Neural progenitor cell (in vitro differentiated cells): Measurements from ENCODE around the gene PIK3C3.

ENCODE experiments used
- EZH2phosphoT487 ChIP-seq: fragments of 200-600 bp; sonication (generic); IDR thresholded peaks from 2 replicates; pipeline ENCODE4 v1.6.1; 2017; ENCODE audit warnings: antibody characterized with exemption
- TF ChIP-seq, protein P1 (sequence below): fragments of 200-600 bp; sonication (generic); IDR thresholded peaks from 2 replicates; pipeline ENCODE4 v1.5.1; 2017; ENCODE audit warnings: antibody characterized with exemption, mild to moderate bottlenecking

- TF ChIP-seq, protein P1, sequence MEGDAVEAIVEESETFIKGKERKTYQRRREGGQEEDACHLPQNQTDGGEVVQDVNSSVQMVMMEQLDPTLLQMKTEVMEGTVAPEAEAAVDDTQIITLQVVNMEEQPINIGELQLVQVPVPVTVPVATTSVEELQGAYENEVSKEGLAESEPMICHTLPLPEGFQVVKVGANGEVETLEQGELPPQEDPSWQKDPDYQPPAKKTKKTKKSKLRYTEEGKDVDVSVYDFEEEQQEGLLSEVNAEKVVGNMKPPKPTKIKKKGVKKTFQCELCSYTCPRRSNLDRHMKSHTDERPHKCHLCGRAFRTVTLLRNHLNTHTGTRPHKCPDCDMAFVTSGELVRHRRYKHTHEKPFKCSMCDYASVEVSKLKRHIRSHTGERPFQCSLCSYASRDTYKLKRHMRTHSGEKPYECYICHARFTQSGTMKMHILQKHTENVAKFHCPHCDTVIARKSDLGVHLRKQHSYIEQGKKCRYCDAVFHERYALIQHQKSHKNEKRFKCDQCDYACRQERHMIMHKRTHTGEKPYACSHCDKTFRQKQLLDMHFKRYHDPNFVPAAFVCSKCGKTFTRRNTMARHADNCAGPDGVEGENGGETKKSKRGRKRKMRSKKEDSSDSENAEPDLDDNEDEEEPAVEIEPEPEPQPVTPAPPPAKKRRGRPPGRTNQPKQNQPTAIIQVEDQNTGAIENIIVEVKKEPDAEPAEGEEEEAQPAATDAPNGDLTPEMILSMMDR = no peak
- no peak for TF ChIP-seq EZH2phosphoT487
These were observed 4.0 kb downstream of the PIK3C3 start for GRCh38 chr18:41959045-41959444.
